Muscle layer of duodenum (tissue), 2 donors: Measurements from ENCODE around the gene HCN2.

Source experiments
- H3K27ac ChIP-seq: one replicate; pipeline ENCODE4 v1.7.0; 2013; ENCODE audit warnings: mild to moderate bottlenecking, low read length
- H3K27me3 ChIP-seq: one replicate; pipeline ENCODE4 v1.7.0; 2013; ENCODE audit warnings: low read depth, mild to moderate bottlenecking, control low read depth, low read length
- H3K36me3 ChIP-seq, 2 donors: one replicate each; pipeline ENCODE4 v1.7.0; 2013; ENCODE audit warnings: low read length in 2 of 2, control low read depth in 1 of 2, mild to moderate bottlenecking in 1 of 2; ENCODE audit not compliant: insufficient read depth in 2 of 2, control insufficient read depth in 1 of 2
- H3K4me1 ChIP-seq, 2 donors: one replicate each; pipeline ENCODE4 v1.7.0; 2013; ENCODE audit warnings: low read length in 2 of 2, mild to moderate bottlenecking in 2 of 2, control low read depth in 1 of 2, moderate library complexity in 1 of 2; ENCODE audit not compliant: insufficient read depth in 2 of 2, control insufficient read depth in 1 of 2
- H3K4me3 ChIP-seq, 2 donors: one replicate each; pipeline ENCODE4 v1.7.0; 2013; ENCODE audit warnings: low read length in 2 of 2, low read depth in 1 of 2, mild to moderate bottlenecking in 1 of 2
- H3K9me3 ChIP-seq, 2 donors: one replicate each; pipeline ENCODE4 v1.7.0; 2013; ENCODE audit warnings: low read length in 2 of 2, control low read depth in 1 of 2, mild to moderate bottlenecking in 1 of 2; ENCODE audit not compliant: control insufficient read depth in 1 of 2
- donor health status: healthy.

The HCN2 gene

GRCh38 chr19:658916-659839, 69.5 kb downstream of the HCN2 start:
- Histone ChIP-seq H3K9me3 (no peaks in the 10 kb centered on the region), H3K27ac (no peak overlapping the region), H3K27me3 (no peaks in the 10 kb centered on the region), H3K4me1 (peaks cover 3 to 55% of the 10 kb centered on the region in 2 donors), H3K36me3 (peaks cover 0 to 5% of the 10 kb centered on the region in 2 donors), H3K4me3 (no peak overlapping the region)

- Histone ChIP-seq H3K27ac (peak overlapping the region; percentile 63), H3K4me1 (peaks cover 7 to 65% of the 10 kb centered on the region in 2 donors)
Observed at GRCh38 chr19:660793-661426, 71.2 kb downstream of the HCN2 start.

GRCh38 chr19:661427-662196, 71.9 kb downstream of the HCN2 start:
- peaks cover 0 to 5% of the 10 kb centered on the region in 2 donors for H3K36me3 ChIP-seq
- no peaks in the 10 kb centered on the region for H3K9me3 ChIP-seq
- peak overlapping the region; percentile 63 for H3K27ac ChIP-seq
- no peaks in the 10 kb centered on the region for H3K27me3 ChIP-seq
- H3K4me1 ChIP-seq: peaks cover 7 to 65% of the 10 kb centered on the region in 2 donors
- H3K4me3 ChIP-seq: peak overlapping the region; percentile 64 to 96

More at GRCh38 chr19:660793-661426, 71.2 kb downstream of the HCN2 start:
- H3K4me3 ChIP-seq: peak overlapping the region; percentile 64 to 96
- peaks cover 0 to 5% of the 10 kb centered on the region in 2 donors for H3K36me3 ChIP-seq
- no peaks in the 10 kb centered on the region for H3K27me3 ChIP-seq
- no peaks in the 10 kb centered on the region for H3K9me3 ChIP-seq

- H3K36me3 ChIP-seq: peaks cover 0 to 3% of the 10 kb centered on the region in 2 donors
- H3K4me1 ChIP-seq: peaks cover 7 to 62% of the 10 kb centered on the region in 2 donors
Observed at GRCh38 chr19:662207-662961, 72.7 kb downstream of the HCN2 start.

GRCh38 chr19:662962-663681, 73.4 kb downstream of the HCN2 start, which contains the start of gene RNF126:
Gene RNF126, minus strand, starts transcription at chr19:663214. Its CDS starts 93 bp downstream, at chr19:663121.
- H3K4me1 ChIP-seq: peaks cover 7 to 55% of the 10 kb centered on the region in 2 donors

More at GRCh38 chr19:662207-662961, 72.7 kb downstream of the HCN2 start:
- H3K27me3 ChIP-seq: no peaks in the 10 kb centered on the region
- H3K27ac ChIP-seq: peak overlapping the region; percentile 63
- H3K4me3 ChIP-seq: peak overlapping the region; percentile 64 to 96
- no peaks in the 10 kb centered on the region for H3K9me3 ChIP-seq

GRCh38 chr19:663682-664117, 74.0 kb downstream of the HCN2 start:
- no peaks in the 10 kb centered on the region for H3K9me3 ChIP-seq
- H3K4me3 ChIP-seq: peak overlapping the region; percentile 55 to 72
- H3K4me1 ChIP-seq: peaks cover 7 to 51% of the 10 kb centered on the region in 2 donors
- H3K36me3 ChIP-seq: no peaks in the 10 kb centered on the region
- H3K27me3 ChIP-seq: no peaks in the 10 kb centered on the region
- H3K27ac ChIP-seq: peak overlapping the region; percentile 80

More at GRCh38 chr19:662962-663681, 73.4 kb downstream of the HCN2 start, which contains the start of gene RNF126:
- peak within 1 kb of the TSS; percentile 64 to 96 for H3K4me3 ChIP-seq
- H3K9me3 ChIP-seq: no peaks in the 10 kb centered on the region
- H3K27me3 ChIP-seq: no peaks in the 10 kb centered on the region
- no peaks in the 10 kb centered on the region for H3K36me3 ChIP-seq
- H3K27ac ChIP-seq: peak within 1 kb of the TSS; percentile 80

- H3K4me1 ChIP-seq: peaks cover 7 to 40% of the 10 kb centered on the region in 2 donors
- H3K36me3 ChIP-seq: no peaks in the 10 kb centered on the region
- H3K27me3 ChIP-seq: no peaks in the 10 kb centered on the region
- H3K4me3 ChIP-seq: peak overlapping the region in 1 of 2 donors; percentile 48
- no peaks in the 10 kb centered on the region for H3K9me3 ChIP-seq
- no peak overlapping the region for H3K27ac ChIP-seq
Observed at GRCh38 chr19:664913-665443, 75.3 kb downstream of the HCN2 start.
